GM12864 (cell line): ENCODE measurements around the gene ATG101.

Source experiments
- DNase-seq: peaks from one replicate; pipeline ENCODE4 v3.0.0-alpha.2; 2011; ENCODE audit warnings: low read depth
- H3K4me3 ChIP-seq: 2 replicates; pipeline ENCODE4 v1.5.1; 2011; ENCODE audit warnings: mild to moderate bottlenecking, low read depth, low read length, control low read depth
- CTCF ChIP-seq: IDR thresholded peaks from 2 replicates; pipeline ENCODE4 v1.5.1; 2011; ENCODE audit warnings: low read depth, mild to moderate bottlenecking, moderate library complexity, low read length, control low read depth, inconsistent platforms; ENCODE audit errors: missing control alignments

Gene ATG101

DNA sequence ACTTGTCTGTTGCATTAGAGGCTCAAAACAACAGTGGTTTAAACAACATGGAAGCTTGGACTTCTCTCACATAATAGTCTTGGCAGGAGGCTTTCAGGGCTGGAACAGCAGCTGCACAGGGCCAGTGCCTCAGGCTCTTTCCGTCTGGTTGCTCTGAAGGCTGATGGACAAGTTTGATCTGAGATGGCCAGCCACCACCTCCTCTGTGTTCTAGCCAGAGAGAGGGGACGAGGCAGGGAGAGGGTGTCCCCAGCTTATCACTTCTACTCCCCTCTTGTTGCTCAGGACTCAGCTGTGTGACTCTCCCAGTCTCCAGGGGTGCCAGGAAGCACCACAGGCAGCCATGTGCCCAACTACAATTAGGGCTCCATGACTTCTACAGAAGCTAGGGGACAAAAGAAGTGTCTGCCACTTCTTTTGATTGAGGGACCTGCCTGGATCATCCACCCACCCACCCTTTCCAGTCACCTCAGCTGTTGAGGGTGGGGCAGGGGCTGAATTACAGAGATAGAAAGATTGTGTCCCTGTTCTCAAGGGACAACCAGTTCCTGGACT is 56.3 kb downstream of the ATG101 start:
- no peak overlapping the region for H3K4me3 ChIP-seq
- TF ChIP-seq CTCF, result no peak
- DNase-seq, result no peak
